AG10803 (cell line): ENCODE measurements around the gene ZNF407.
A peak's percentile ranks its signal among the peaks of the same experiment; 100 is the strongest.

Experiments
- DNase-seq: peaks from one replicate; pipeline ENCODE4 v3.0.0; 2010; ENCODE audit warnings: low read depth
- H3K4me3 ChIP-seq: 2 replicates; pipeline ENCODE4 v1.5.1; 2011; ENCODE audit warnings: mild to moderate bottlenecking, low read length, control low read depth
- CTCF ChIP-seq: conservative IDR thresholded peaks from 2 replicates; pipeline ENCODE4 v1.5.1; 2011; ENCODE audit warnings: mild to moderate bottlenecking, low read length, control low read depth, inconsistent platforms

ZNF407 gene

DNA sequence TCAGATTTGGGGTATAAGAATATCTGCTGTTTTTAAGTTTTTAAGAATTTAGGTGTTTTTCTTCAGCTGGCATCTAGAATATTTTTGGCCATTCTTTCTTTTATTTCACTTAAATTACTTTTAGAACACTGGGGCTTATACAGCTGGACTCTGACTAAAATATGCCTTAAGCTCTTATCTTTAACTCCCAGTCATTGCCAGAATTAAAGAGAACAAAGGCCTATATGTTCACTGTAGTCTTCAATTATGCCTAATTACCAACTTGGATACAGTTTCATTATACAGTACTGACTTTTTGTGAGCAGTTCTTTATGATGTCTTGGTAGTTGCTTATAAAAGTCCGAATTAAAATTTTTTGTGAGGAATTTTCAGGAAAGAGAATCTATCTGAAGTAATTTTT lies 192.8 kb downstream of the ZNF407 start:
- TF ChIP-seq CTCF = no peak
- no peak overlapping the region for H3K4me3 ChIP-seq
- DNase-seq = no peak

GRCh38 chr18:74791501-74792194 lies 194.0 kb downstream of the ZNF407 start:
- no peak overlapping the region for H3K4me3 ChIP-seq
- TF ChIP-seq CTCF = no peak
- peak; percentile 4 for DNase-seq

GRCh38 chr18:74793746-74794145 lies 196.1 kb downstream of the ZNF407 start:
- no peak for TF ChIP-seq CTCF
- H3K4me3 ChIP-seq = no peak overlapping the region
- DNase-seq = no peak

- DNase-seq = no peak
- TF ChIP-seq CTCF = no peak
- no peak overlapping the region for H3K4me3 ChIP-seq
These were observed 198.1 kb downstream of the ZNF407 start for GRCh38 chr18:74795751-74796150.

- no peak for DNase-seq
- no peak for TF ChIP-seq CTCF
- H3K4me3 ChIP-seq = no peak overlapping the region
These were observed 198.5 kb downstream of the ZNF407 start for GRCh38 chr18:74796211-74796610.

GRCh38 chr18:74796841-74797576 lies 199.3 kb downstream of the ZNF407 start:
- TF ChIP-seq CTCF = no peak
- H3K4me3 ChIP-seq = peak overlapping the region; percentile 46
- DNase-seq = peak; percentile 74
